Measurements from ENCODE around the gene KCNAB1.

KCNAB1 gene

GRCh38 chr3:156417559-156418132, 297.3 kb downstream of the KCNAB1 start:
- no peak for DNase-seq

GRCh38 chr3:156418428-156418827, 298.1 kb downstream of the KCNAB1 start:
- no peak for DNase-seq

- no peak for DNase-seq
Observed at GRCh38 chr3:156421534-156421933, 301.2 kb downstream of the KCNAB1 start.

DNA sequence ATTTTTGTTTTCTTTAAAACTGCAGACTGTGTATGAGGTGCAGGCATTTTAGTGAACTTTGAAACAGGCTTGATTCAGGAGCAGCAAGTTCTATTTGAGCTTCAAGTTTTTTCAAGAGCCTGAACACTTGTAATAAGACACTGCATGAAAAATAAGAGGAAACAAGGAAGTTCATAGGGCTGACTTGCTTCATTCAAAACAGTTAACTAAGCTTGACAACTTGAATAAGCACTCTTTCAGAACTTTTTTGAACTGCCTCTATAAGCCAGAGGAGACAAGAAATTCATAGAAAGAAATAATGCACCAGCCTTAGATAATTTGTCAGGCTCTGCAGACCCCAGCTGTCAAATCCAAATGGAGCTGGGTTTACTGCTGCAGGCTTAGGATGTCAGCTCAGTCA, 304.4 kb downstream of the KCNAB1 start:
- DNase-seq: peak; percentile 93

- DNase-seq: peak; percentile 95
Observed at GRCh38 chr3:156425651-156426050, 305.3 kb downstream of the KCNAB1 start.

- peak; percentile 43 for DNase-seq
Observed at GRCh38 chr3:156429125-156429524, 308.7 kb downstream of the KCNAB1 start.

DNA sequence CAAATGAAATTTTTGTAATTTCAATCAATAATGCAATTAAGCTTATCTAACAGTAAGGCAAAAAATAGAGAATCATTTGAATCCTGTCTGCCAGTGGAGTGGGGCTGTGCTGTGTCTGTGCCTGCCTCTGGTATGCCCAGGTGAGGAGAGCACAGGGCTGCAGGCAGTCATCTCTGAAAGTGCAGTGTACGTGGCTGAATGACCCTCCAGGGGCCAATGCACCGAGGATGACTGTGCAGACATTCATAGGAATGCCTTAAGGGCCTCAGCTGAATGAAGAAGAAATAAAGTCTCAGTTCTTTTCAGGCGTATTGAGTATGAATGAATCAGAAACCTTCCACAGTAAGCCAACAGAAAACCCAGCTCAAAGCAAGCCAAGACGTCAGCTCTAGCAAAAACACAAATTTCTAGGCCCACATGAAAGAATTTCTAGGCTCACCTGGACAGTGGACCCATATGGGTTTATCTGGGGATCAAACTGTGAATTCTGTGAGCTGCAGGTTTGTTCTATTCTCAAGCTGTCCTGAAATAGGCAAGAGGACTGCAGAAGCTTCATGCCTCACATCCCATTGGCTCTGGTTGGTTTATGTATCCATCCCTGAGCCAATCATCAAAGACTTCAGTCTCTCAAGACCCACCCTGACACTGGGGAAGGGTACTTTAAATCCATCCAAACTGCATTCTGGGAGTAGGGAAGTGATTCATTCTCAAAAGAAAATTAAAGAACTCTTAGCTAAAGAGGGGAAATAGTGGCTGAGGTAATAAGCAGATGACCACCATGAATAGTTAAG, 311.2 kb downstream of the KCNAB1 start:
- no peak for DNase-seq

- no peak for DNase-seq
Observed at GRCh38 chr3:156432563-156432962, 312.2 kb downstream of the KCNAB1 start.

DNA sequence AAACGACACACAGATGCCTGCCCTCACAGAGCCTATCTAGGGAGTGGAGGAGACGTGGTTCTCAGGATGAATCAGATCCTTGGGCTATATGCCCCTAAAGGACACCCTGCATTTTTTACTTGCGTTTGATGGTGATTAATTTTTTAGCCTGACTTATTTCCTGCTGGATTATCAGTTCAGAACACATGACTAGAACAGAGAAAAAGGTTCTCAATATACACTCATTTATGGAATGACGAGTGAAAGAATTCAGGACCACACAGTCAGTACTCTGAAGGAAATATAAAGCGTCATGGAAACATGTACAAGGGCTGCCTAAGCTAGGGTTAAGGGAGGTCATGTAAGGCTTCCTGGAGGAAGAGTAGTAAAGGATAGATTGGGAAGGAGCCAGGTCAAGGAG, 312.8 kb downstream of the KCNAB1 start:
- DNase-seq: no peak

GRCh38 chr3:156433910-156434309, 313.5 kb downstream of the KCNAB1 start:
- no peak for DNase-seq

DNA sequence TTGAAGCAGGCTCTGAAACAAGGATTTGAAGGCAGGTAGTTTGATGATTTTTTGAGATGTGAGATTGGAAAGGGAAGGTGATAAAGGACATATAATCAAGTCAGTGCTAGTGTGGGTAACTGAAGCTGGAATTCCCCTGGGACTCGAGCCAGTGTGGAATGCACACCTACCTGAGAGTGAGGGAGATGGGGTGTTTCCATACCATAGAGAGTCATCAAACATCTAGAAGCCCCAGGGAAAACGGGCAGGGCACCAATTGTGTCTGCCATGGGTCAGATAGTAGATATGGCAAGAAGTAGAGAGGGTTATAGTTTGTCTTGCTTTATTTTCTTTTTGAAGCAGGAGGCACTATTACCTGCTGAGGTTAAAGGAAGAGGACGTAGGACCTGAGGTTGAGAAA, 314.5 kb downstream of the KCNAB1 start:
- DNase-seq: no peak

DNA sequence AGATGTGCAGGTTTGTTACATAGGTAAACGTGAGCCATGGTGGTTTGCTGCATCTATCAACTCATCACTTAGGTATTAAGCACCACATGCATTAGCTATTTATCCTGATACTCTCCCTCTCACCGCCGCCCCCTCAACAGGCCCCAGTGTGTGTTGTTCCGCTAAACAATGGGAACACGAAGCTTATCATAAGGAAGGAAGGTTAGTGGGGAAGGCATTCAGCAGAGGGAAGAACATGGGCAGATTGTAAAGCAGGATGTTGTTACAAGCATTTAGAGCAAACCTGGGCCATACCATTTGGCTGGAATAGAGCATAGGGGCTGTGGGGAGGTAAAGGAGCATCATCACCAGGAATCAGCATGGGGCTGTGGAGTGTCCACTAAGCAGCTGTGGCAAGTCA, 322.7 kb downstream of the KCNAB1 start:
- DNase-seq: no peak

GRCh38 chr3:156445117-156446090, 325.0 kb downstream of the KCNAB1 start:
- no peak for DNase-seq

DNA sequence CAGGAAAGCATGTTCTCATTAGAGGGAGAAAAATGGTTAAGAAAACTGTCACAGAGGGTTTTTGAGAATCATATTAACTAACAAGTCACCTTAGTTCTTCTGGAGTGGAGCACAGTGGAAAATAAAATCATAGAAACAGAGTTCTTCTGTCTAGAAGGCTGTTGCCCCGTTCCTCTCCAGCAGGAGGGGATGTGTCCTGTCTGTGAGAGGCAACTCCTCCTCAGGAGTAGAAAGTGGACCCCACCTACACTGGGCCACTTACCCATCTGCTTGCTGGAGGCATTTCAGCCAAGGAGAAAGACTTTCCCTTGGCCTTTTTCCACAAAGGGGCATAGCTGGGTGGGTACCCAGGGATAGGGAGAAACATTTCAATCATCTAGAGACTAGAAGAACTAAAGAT, 327.9 kb downstream of the KCNAB1 start:
- no peak for DNase-seq

GRCh38 chr3:156449710-156450574, 329.6 kb downstream of the KCNAB1 start:
- no peak for DNase-seq

DNA sequence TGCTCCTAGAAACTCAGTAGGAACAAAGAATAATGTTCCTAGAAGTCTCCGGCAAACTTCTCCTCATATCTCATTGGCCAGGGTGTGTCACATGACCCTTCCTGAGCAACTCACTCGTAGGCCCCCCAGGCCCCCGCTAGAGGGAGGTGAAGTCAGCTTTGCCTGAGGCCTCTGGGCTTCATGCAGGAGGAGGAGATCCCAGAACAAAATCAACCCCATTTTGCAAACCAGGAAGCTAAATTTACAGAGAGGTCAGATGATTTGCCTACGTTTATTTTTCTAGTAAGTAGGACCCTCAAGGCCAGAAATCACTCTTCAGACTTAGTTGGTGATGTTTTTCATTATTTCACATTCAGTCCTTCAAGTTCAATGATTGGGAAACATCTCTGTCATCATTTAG, 335.5 kb downstream of the KCNAB1 start:
- DNase-seq: no peak

- no peak for DNase-seq
Observed at GRCh38 chr3:156456771-156457224, 336.4 kb downstream of the KCNAB1 start.

DNA sequence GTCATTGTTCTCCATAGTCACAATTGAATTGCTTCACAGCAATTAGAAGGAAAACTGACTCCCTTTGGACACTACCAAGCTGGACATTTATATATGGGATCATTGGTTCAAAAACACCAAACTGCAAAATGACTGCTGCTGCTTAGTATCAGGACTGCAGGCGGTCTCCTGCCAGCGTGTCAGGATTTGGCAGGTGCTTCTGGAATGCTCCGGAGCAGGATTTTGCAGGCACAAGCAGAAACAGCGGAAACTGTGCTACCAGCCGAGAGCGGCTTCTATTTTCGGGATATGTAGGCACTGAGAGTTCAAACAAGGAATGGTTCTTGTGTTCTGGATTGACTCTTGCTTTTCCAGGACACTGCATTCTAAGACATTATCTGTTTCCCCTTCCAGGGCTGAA, 339.1 kb downstream of the KCNAB1 start:
- DNase-seq: no peak

DNA sequence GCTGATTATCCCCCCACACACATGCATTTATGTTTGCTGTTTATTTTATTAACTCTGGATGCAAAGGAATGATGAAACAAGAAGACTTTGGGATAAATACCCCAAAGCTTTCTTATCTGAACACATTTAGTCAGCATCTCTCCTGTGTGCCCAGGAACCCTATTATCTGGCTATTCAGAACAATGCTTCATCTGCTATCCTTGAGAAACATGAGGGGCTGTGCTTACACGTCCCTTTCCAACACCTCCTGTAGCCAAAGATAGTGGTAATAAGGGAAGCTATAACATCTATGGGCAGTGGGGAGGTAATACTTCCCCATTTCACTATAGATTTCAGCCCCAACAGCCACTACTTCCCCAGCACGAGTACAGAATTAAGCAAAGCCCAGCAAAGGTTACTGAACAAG, 339.8 kb downstream of the KCNAB1 start:
- no peak for DNase-seq

DNA sequence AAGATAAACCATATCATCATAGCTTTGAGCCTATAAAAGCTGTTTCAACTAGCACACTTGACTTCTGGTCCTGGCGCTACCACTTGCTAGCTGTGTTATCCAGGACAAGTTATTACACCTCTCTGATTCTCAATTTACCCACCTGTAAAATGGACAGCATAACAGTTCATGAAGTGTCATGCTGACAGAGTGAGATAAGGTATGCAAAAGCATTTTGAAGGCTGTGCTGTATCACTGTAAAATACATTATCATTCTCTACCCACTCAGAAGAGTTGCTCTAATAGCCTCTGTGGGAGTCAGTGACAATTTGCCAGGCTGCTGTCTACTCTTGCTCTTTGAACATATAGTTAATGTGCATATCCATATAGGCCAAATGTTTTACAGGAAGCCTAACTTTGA, 341.5 kb downstream of the KCNAB1 start:
- DNase-seq: no peak

- no peak for DNase-seq
Observed at GRCh38 chr3:156463123-156463522, 342.7 kb downstream of the KCNAB1 start.

- peak; percentile 45 for DNase-seq
Observed at GRCh38 chr3:156465194-156465593, 344.8 kb downstream of the KCNAB1 start.

All from DMS79 (cell line).